Measurements from ENCODE around the gene PRR5L.

Gene PRR5L

DNA sequence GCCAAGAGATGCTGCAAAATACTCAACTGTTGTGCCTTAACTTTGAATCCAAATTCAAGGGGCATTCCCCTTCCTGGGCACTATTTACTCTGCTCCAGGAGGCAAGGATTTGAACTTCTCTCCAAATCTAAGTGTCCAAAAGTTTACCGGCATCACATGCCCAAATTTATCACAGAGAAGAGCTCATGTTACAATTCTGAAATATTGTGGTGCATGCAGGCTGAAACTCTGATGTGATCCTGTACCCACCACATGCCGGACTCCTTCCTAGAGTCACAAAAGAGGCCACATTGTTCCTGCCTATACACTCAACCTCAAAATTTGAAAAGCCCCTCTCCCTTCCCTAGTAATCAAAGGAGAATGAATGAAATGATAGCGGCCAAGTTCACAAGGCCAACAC lies 212.7 kb downstream of the PRR5L start:
- Histone ChIP-seq H3K4me1 (ENCODE audit: control insufficient read depth, low read length) (peaks cover 17% of the 10 kb centered on the region), H3K36me3 (ENCODE audit: control insufficient read depth, low read length) (peaks cover 12% of the 10 kb centered on the region; the same call in 1 of the 2 replicates), H3K27ac (ENCODE audit: low read depth, low read length) (no peak overlapping the region)

DNA sequence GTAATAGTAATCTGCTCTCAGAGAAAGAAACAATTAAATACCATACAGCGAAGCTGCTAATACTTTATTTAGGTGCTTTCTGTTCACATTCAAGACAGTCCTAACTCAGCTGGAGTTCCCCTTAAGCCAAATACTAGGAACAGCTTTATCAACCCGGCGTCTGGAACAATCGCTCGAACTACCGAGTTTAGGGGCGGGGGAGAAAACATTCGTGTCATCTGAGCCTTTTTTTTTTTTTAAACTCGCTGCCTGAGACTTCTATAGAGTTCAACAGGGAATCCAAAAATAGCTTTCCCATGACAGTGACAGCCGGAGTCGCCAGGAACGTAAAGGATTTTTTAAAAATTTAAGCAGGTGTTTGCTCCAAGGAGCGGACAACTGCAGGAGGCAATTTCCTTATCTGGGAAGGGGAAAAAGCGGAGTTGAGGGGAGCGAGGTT lies 213.1 kb downstream of the PRR5L start:
- H3F3A ChIP-seq (ENCODE audit: control insufficient read depth, insufficient read depth) = no peaks in the 10 kb centered on the region
- no peaks in the 10 kb centered on the region for H3K9me2 ChIP-seq (replicated peaks; ENCODE audit: control insufficient read depth, low read length)
- no peak overlapping the region for H3K27ac ChIP-seq (ENCODE audit: low read depth, low read length)
- H3K36me3 ChIP-seq (ENCODE audit: control insufficient read depth, low read length) = peaks cover 12% of the 10 kb centered on the region; the same call in 1 of the 2 replicates
- H3K4me2 ChIP-seq (ENCODE audit: low read length) = peak overlapping the region; percentile 92
- H3K27me3 ChIP-seq (ENCODE audit: control insufficient read depth, low read length) = no peaks in the 10 kb centered on the region
- TF ChIP-seq, protein P1, sequence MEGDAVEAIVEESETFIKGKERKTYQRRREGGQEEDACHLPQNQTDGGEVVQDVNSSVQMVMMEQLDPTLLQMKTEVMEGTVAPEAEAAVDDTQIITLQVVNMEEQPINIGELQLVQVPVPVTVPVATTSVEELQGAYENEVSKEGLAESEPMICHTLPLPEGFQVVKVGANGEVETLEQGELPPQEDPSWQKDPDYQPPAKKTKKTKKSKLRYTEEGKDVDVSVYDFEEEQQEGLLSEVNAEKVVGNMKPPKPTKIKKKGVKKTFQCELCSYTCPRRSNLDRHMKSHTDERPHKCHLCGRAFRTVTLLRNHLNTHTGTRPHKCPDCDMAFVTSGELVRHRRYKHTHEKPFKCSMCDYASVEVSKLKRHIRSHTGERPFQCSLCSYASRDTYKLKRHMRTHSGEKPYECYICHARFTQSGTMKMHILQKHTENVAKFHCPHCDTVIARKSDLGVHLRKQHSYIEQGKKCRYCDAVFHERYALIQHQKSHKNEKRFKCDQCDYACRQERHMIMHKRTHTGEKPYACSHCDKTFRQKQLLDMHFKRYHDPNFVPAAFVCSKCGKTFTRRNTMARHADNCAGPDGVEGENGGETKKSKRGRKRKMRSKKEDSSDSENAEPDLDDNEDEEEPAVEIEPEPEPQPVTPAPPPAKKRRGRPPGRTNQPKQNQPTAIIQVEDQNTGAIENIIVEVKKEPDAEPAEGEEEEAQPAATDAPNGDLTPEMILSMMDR (IDR thresholded peaks at IDR 0.05; ENCODE audit: low read depth, low read length, poor library complexity, severe bottlenecking) = no peak
- TF ChIP-seq EZH2phosphoT487 (IDR thresholded peaks at IDR 0.05; ENCODE audit: borderline replicate concordance, low read length) = no peak
- H3K4me3 ChIP-seq (ENCODE audit: low read length) = peak overlapping the region; percentile 93
- H4K20me1 ChIP-seq (ENCODE audit: control insufficient read depth, insufficient read depth, low read depth, low read length) = no peaks in the 10 kb centered on the region; the same call in 1 of the 2 replicates
- H3K79me2 ChIP-seq (ENCODE audit: control insufficient read depth, low read length) = peaks cover 43% of the 10 kb centered on the region
- no peaks in the 10 kb centered on the region for H3K9me3 ChIP-seq (ENCODE audit: control insufficient read depth, insufficient read depth, low read length)
- H3K4me1 ChIP-seq (ENCODE audit: control insufficient read depth, low read length) = peaks cover 17% of the 10 kb centered on the region

More for the DNA sequence above, 212.7 kb downstream of the PRR5L start:
- no peak for TF ChIP-seq EZH2phosphoT487 (IDR thresholded peaks at IDR 0.05; ENCODE audit: borderline replicate concordance, low read length)
- TF ChIP-seq, protein P1 (IDR thresholded peaks at IDR 0.05; ENCODE audit: low read depth, low read length, poor library complexity, severe bottlenecking) = no peak
- Histone ChIP-seq H3F3A (ENCODE audit: control insufficient read depth, insufficient read depth) (no peaks in the 10 kb centered on the region), H3K9me3 (ENCODE audit: control insufficient read depth, insufficient read depth, low read length) (no peaks in the 10 kb centered on the region), H3K27me3 (ENCODE audit: control insufficient read depth, low read length) (no peaks in the 10 kb centered on the region), H3K9me2 (replicated peaks; ENCODE audit: control insufficient read depth, low read length) (no peaks in the 10 kb centered on the region), H3K4me2 (ENCODE audit: low read length) (peak overlapping the region; percentile 92), H3K4me3 (ENCODE audit: low read length) (peak overlapping the region; percentile 93), H4K20me1 (ENCODE audit: control insufficient read depth, insufficient read depth, low read depth, low read length) (no peaks in the 10 kb centered on the region; the same call in 1 of the 2 replicates), H3K79me2 (ENCODE audit: control insufficient read depth, low read length) (peaks cover 47% of the 10 kb centered on the region)

DNA sequence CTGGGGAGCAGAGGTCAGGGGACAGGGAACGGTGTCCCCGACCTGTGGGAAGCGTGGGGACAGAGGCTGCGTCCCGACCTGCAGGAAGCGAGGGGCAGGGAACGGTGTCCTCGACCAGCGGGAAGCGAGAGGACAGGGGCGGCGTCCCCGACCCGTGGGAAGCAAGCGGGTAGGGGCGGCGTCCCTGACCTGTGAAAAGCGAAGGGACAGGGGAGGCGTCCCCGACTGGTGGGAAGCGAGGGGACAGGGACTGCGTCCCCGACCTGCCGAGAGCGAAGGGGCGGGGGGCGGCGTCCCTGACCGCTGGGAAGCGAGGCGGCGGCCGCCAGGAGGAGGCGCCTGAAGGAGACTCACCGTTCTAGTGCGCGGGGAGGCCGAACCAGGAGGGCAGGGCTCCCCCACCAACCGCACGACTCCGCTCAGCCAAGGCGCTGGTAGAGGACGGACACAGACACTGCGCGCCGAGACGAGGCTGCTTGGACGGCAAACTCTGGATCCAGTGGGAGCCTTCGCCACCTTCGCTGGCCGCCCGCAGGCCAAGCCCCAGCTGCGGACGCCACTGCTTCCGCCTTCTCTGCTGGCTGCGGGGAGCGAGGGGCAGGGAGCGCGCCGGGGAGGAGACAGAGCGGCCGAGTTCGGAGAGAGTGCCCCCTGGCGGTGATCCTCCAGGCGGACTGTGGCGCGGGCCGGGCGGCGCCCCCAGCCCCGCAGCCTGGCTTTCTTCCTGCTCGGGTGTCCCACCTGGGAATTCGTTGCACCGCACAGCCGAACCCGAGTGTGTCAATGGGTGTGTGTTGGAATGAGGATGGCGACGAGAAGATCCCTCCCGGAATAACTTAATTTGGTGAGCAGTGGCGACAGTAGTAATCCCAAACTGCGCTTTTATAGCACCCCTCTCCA lies 213.9 kb downstream of the PRR5L start, which contains the start of gene TRAF6:
Gene TRAF6, minus strand, starts transcription at position 579 of the 900 bp plus-strand sequence. CDS start 8,757 bp downstream, outside the sequence.
- Histone ChIP-seq H3K36me3 (ENCODE audit: control insufficient read depth, low read length) (peaks cover 12% of the 10 kb centered on the region; the same call in 1 of the 2 replicates), H3K4me2 (ENCODE audit: low read length) (peak within 1 kb of the TSS; percentile 92), H3K79me2 (ENCODE audit: control insufficient read depth, low read length) (peaks cover 37% of the 10 kb centered on the region), H3K9me2 (replicated peaks; ENCODE audit: control insufficient read depth, low read length) (no peaks in the 10 kb centered on the region), H3F3A (ENCODE audit: control insufficient read depth, insufficient read depth) (no peaks in the 10 kb centered on the region), H3K27ac (ENCODE audit: low read depth, low read length) (no peak within 1 kb of the TSS; the same call in 1 of the 2 replicates), H3K9me3 (ENCODE audit: control insufficient read depth, insufficient read depth, low read length) (no peaks in the 10 kb centered on the region), H3K4me3 (ENCODE audit: low read length) (peak within 1 kb of the TSS; percentile 93), H3K27me3 (ENCODE audit: control insufficient read depth, low read length) (no peaks in the 10 kb centered on the region), H4K20me1 (ENCODE audit: control insufficient read depth, insufficient read depth, low read depth, low read length) (no peaks in the 10 kb centered on the region; the same call in 1 of the 2 replicates), H3K4me1 (ENCODE audit: control insufficient read depth, low read length) (peaks cover 17% of the 10 kb centered on the region)
- TF ChIP-seq EZH2phosphoT487 (IDR thresholded peaks at IDR 0.05; ENCODE audit: borderline replicate concordance, low read length) = no peak
- TF ChIP-seq, protein P1 (IDR thresholded peaks at IDR 0.05; ENCODE audit: low read depth, low read length, poor library complexity, severe bottlenecking) = peak; percentile 76
